HG03521 (cell line): ENCODE measurements around the gene TSC22D3.
"Not testable (repeated sequence)": the region's sequence is repeated elsewhere in the genome, so short reads cannot be mapped to it uniquely, and the experiment has no call there.

Experiments used
- ATAC-seq: cut with Tn5 transposase; IDR thresholded peaks from one replicate; pipeline ENCODE4 v1.9.1; 2021; ENCODE audit warnings: mild to moderate bottlenecking, moderate library complexity; ENCODE audit not compliant: unreplicated experiment

The TSC22D3 gene

GRCh38 chrX:107775734-107776511 is at the start of gene TSC22D3:
TSC22D3 (minus strand) TSS chrX:107775787; CDS start chrX:107775419, 368 bp downstream.
- peak; percentile 76 for ATAC-seq

- ATAC-seq: no peak
Measured at GRCh38 chrX:107823456-107823855, 47.9 kb upstream of the TSC22D3 start.

GRCh38 chrX:107823042-107823441 is 47.5 kb upstream of the TSC22D3 start:
- ATAC-seq: no peak

- ATAC-seq: no peak
Measured at GRCh38 chrX:107818900-107819521, 43.4 kb upstream of the TSC22D3 start.

GRCh38 chrX:107810053-107810452 is 34.5 kb upstream of the TSC22D3 start:
- not testable (repeated sequence) for ATAC-seq

- ATAC-seq: no peak
Measured at GRCh38 chrX:107805179-107805578, 29.6 kb upstream of the TSC22D3 start.

- no peak for ATAC-seq
Measured at GRCh38 chrX:107804427-107804826, 28.8 kb upstream of the TSC22D3 start.

GRCh38 chrX:107787827-107788226 is 12.2 kb upstream of the TSC22D3 start:
- ATAC-seq: no peak

- ATAC-seq: no peak
Measured at GRCh38 chrX:107780525-107780924, 4.9 kb upstream of the TSC22D3 start.

GRCh38 chrX:107777536-107777832 is 1.9 kb upstream of the TSC22D3 start, which contains the start of gene NCBP2L:
NCBP2L (plus strand) TSS chrX:107777733; CDS start chrX:107794221, 16,488 bp downstream.
- no peak for ATAC-seq

GRCh38 chrX:107776649-107777535 is 1.3 kb upstream of the TSC22D3 start:
- ATAC-seq: peak; percentile 82

GRCh38 chrX:107775000-107775733 is 420 bp downstream of the TSC22D3 start:
- peak; percentile 5 for ATAC-seq

GRCh38 chrX:107773906-107774435 is 1.6 kb downstream of the TSC22D3 start:
- ATAC-seq: no peak

- ATAC-seq: no peak
Measured at GRCh38 chrX:107773206-107773605, 2.4 kb downstream of the TSC22D3 start.

- no peak for ATAC-seq
Measured at GRCh38 chrX:107769581-107770317, 5.8 kb downstream of the TSC22D3 start.

GRCh38 chrX:107768051-107768450 is 7.5 kb downstream of the TSC22D3 start:
- no peak for ATAC-seq

- ATAC-seq: no peak
Measured at GRCh38 chrX:107766470-107767150, 9.0 kb downstream of the TSC22D3 start.

- no peak for ATAC-seq
Measured at GRCh38 chrX:107764845-107765608, 10.6 kb downstream of the TSC22D3 start.

- no peak for ATAC-seq
Measured at GRCh38 chrX:107763647-107764046, 11.9 kb downstream of the TSC22D3 start.
